Thyroid gland (tissue), 4 donors: ENCODE measurements around the gene ANKRD11.

Source experiments
- POLR2A ChIP-seq, 2 donors: fragments of 450-650 bp; IDR thresholded peaks; one replicate each; pipeline ENCODE4 v1.6.1; 2017; ENCODE audit warnings: antibody characterized with exemption in 2 of 2, mild to moderate bottlenecking in 2 of 2, moderate library complexity in 1 of 2
- TF ChIP-seq, protein P1 (sequence below), 6 experiments: fragments of 200-600 bp in 3 of 6; fragments of 450-650 bp in 3 of 6; sonication (generic) in 3 of 6; IDR thresholded peaks; one replicate each; pipeline ENCODE4 v1.5.1; 2016 to 2019; ENCODE audit warnings: antibody characterized with exemption in 6 of 6, mild to moderate bottlenecking in 2 of 6, inconsistent platforms in 1 of 6, moderate library complexity in 1 of 6

DNA sequence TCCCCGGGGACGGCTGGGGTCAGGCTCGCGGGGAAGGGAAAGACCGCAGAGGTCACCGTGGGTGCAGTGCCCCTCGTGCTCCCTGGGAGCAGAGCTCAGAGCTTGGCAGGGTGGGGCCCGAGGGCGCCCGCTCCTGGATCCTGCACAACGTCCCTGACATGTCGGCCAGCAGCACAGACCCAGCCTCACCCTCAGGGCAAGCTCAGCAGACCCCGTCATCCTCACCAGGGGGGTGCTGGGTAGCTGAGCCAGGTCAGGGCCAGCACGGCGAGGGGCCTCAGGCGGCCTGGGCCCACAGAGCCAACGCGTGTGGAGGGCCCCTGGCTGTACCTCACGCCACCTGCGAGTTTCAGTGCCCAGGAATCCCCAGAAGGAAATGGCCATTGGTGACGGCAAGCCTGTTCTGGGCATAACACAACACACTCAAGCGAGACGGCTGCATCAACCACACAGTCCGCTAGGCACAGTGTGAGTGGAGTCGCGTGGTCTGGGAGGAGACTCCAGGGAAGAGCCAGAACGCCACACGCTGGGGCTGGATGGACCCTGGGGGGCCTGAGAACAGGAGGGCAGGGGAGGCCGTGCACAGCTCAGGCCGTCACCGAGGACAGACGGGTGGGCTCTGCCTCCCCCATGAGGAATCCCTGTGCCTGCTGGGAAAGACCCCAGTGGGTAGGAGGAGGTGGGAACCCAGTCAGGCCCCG is 212.6 kb downstream of the ANKRD11 start:
- TF ChIP-seq, protein P1, sequence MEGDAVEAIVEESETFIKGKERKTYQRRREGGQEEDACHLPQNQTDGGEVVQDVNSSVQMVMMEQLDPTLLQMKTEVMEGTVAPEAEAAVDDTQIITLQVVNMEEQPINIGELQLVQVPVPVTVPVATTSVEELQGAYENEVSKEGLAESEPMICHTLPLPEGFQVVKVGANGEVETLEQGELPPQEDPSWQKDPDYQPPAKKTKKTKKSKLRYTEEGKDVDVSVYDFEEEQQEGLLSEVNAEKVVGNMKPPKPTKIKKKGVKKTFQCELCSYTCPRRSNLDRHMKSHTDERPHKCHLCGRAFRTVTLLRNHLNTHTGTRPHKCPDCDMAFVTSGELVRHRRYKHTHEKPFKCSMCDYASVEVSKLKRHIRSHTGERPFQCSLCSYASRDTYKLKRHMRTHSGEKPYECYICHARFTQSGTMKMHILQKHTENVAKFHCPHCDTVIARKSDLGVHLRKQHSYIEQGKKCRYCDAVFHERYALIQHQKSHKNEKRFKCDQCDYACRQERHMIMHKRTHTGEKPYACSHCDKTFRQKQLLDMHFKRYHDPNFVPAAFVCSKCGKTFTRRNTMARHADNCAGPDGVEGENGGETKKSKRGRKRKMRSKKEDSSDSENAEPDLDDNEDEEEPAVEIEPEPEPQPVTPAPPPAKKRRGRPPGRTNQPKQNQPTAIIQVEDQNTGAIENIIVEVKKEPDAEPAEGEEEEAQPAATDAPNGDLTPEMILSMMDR (IDR thresholded peaks at IDR 0.05): no peak
- no peak for TF ChIP-seq POLR2A (IDR thresholded peaks at IDR 0.05)
